Regular cardiac myocyte (primary cell): ENCODE results near the gene CFAP100. TPM values are rescaled to one million over a fixed set of nuclear protein-coding genes. Genes with fewer than 3 reads are reported as not detected.

ENCODE experiments used
- total RNA-seq: library from RNA; depleted of rRNA; stranded (reverse); fragments of >200 nt; gene quantifications from 2 replicates; pipeline ENCODE4 v1.2.3, GENCODE V29; 2014

Gene CFAP100
- not detected in 2 replicates for total RNA-seq

GRCh38 chr3:126394179-126394976, at the start of gene CFAP100:
CFAP100 (plus strand) TSS chr3:126394909; CDS start chr3:126396001, 1,092 bp downstream.

GRCh38 chr3:126357295-126358037, 37.2 kb upstream of the CFAP100 start, which contains the start of gene KLF15:
KLF15 (minus strand) TSS chr3:126357408; CDS start chr3:126352922, 4,486 bp downstream.

GRCh38 chr3:126475413-126476114, 80.9 kb downstream of the CFAP100 start, which contains the start of gene ZXDC:
ZXDC (minus strand) TSS chr3:126475891; CDS start chr3:126475865, 26 bp downstream.

Other genes with a start within 250 kb of the CFAP100 start
- gene ALDH1L1, start 214.3 kb upstream of the CFAP100 start, total RNA-seq = 2.1 and 4.8 TPM in 2 replicates
- gene KLF15, start 37.5 kb upstream of the CFAP100 start, total RNA-seq = 0.38 and 1.7 TPM in 2 replicates
- 15.3 and 16.6 TPM in 2 replicates for gene ZXDC, start 81.0 kb downstream of the CFAP100 start, total RNA-seq
- gene UROC1, start 122.9 kb downstream of the CFAP100 start, total RNA-seq = not detected in 2 replicates
- gene CHST13, start 129.2 kb downstream of the CFAP100 start, total RNA-seq = not detected in 2 replicates
- not detected in 2 replicates for gene C3orf22, start 164.0 kb downstream of the CFAP100 start, total RNA-seq